Calu3 (cell line): ENCODE results near the gene ECHDC1. TPM values are rescaled to one million over a fixed set of nuclear protein-coding genes. Genes with fewer than 3 reads are reported as not detected.

Source experiments
- BruUV-seq: library from RNA; stranded (reverse); fragments of 400-500 nt; replicated peaks from 2 replicates; lab custom pipeline; 2021; lab: Mats Ljungman, UMichigan
- CTCF ChIA-PET: fragments of 300-600 bp; sonication (Branson Sonifier 250); formaldehyde crosslinking; loops from one replicate; lab custom pipeline; 2022; ENCODE audit warnings: antibody characterized with exemption; lab: Charles Lee
- DNase-seq: peaks from one replicate; pipeline ENCODE4 v3.0.0; 2022
- H3K27ac Mint-ChIP-seq: one replicate; pipeline ENCODE4 v1.8.0; 2022; ENCODE audit warnings: mixed read lengths; ENCODE audit not compliant: unreplicated experiment
- H3K27me3 Mint-ChIP-seq: one replicate; pipeline ENCODE4 v1.8.0; 2022; ENCODE audit warnings: mixed read lengths; ENCODE audit not compliant: unreplicated experiment
- H3K36me3 Mint-ChIP-seq: one replicate; pipeline ENCODE4 v1.8.0; 2022; ENCODE audit warnings: mild to moderate bottlenecking, moderate library complexity, mixed read lengths; ENCODE audit not compliant: insufficient read depth, unreplicated experiment
- H3K4me1 Mint-ChIP-seq: one replicate; pipeline ENCODE4 v1.8.0; 2022; ENCODE audit warnings: mild to moderate bottlenecking, low read depth, mixed read lengths; ENCODE audit not compliant: unreplicated experiment
- H3K4me3 Mint-ChIP-seq: one replicate; pipeline ENCODE4 v1.8.0; 2022; ENCODE audit warnings: mild to moderate bottlenecking, low read depth, moderate library complexity, mixed read lengths; ENCODE audit not compliant: unreplicated experiment
- H3K9me3 Mint-ChIP-seq: one replicate; pipeline ENCODE4 v1.8.0; 2022; ENCODE audit warnings: low read depth, mixed read lengths; ENCODE audit not compliant: unreplicated experiment
- intact Hi-C: fragments of 100-400 bp; cut with micrococcal nuclease; formaldehyde crosslinking; loops from one replicate; pipeline ENCODE4 v1.10.0; 2022; ENCODE audit not compliant: unreplicated experiment
- total RNA-seq: library from RNA; stranded (reverse); gene quantifications from 2 replicates; pipeline ENCODE4 v1.2.3, GENCODE V29; 2022
- TF ChIP-seq, protein P1 (sequence below): fragments of 200-600 bp; IDR thresholded peaks from one replicate; pipeline ENCODE4 v1.8.0; 2022; ENCODE audit warnings: antibody characterized with exemption; ENCODE audit not compliant: unreplicated experiment

Gene ECHDC1
- total RNA-seq, 1 experiment from 2014 or later = 42.5 TPM

DNA sequence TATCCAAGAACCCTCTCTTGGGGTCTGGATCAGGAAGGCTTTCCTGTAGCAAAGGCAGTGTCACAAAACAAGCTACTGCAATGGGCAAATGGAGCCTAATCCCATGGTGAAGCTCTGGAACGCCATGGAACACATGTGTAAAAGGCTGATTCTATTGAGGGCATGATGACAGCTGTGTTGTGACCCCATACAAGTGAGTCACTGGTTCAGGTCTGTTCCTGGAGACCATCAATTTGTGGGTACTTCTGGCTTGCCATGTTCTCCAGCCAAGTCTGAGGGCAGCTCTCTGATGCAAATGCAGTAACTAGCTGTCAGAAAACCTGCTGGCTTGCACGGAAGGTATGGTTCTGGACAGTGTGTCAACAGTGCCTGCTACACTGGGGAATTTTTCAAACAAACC is 33.3 kb upstream of the ECHDC1 start:
- H3K36me3 Mint-ChIP-seq = no peaks in the 10 kb centered on the region
- DNase-seq = no peak
- H3K9me3 Mint-ChIP-seq = no peaks in the 10 kb centered on the region
- no peaks in the 10 kb centered on the region for H3K4me1 Mint-ChIP-seq
- TF ChIP-seq, protein P1, sequence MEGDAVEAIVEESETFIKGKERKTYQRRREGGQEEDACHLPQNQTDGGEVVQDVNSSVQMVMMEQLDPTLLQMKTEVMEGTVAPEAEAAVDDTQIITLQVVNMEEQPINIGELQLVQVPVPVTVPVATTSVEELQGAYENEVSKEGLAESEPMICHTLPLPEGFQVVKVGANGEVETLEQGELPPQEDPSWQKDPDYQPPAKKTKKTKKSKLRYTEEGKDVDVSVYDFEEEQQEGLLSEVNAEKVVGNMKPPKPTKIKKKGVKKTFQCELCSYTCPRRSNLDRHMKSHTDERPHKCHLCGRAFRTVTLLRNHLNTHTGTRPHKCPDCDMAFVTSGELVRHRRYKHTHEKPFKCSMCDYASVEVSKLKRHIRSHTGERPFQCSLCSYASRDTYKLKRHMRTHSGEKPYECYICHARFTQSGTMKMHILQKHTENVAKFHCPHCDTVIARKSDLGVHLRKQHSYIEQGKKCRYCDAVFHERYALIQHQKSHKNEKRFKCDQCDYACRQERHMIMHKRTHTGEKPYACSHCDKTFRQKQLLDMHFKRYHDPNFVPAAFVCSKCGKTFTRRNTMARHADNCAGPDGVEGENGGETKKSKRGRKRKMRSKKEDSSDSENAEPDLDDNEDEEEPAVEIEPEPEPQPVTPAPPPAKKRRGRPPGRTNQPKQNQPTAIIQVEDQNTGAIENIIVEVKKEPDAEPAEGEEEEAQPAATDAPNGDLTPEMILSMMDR = no peak
- BruUV-seq = no TSS peak
- intact Hi-C loops = no loop called here
- H3K4me3 Mint-ChIP-seq = no peak overlapping the region
- CTCF ChIA-PET = no interaction called here
- no peaks in the 10 kb centered on the region for H3K27me3 Mint-ChIP-seq
- no peak overlapping the region for H3K27ac Mint-ChIP-seq

DNA sequence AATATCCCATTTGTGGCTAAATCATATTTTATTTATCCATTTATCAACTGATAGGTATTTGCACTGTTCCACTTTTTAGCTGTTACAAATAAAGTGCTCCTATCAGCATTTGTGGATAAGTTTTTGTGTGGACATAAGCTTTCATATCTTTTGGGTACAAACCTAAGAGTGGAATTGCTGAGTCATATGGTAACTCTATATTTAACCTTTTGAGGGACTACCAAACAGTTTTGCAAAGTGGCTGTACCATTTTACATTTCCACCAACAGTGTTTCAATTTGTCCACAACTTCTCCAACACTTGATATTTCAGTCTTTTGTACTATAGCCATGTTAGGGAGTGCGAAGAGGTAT is 23.6 kb upstream of the ECHDC1 start:
- Mint-ChIP-seq H3K4me3 (no peak overlapping the region), H3K36me3 (peaks cover 5% of the 10 kb centered on the region), H3K4me1 (peaks cover 9% of the 10 kb centered on the region), H3K9me3 (no peaks in the 10 kb centered on the region), H3K27me3 (no peaks in the 10 kb centered on the region), H3K27ac (no peak overlapping the region)
- BruUV-seq = no TSS peak
- CTCF ChIA-PET = no interaction called here
- TF ChIP-seq, protein P1 = no peak
- intact Hi-C loops = no loop called here
- no peak for DNase-seq

DNA sequence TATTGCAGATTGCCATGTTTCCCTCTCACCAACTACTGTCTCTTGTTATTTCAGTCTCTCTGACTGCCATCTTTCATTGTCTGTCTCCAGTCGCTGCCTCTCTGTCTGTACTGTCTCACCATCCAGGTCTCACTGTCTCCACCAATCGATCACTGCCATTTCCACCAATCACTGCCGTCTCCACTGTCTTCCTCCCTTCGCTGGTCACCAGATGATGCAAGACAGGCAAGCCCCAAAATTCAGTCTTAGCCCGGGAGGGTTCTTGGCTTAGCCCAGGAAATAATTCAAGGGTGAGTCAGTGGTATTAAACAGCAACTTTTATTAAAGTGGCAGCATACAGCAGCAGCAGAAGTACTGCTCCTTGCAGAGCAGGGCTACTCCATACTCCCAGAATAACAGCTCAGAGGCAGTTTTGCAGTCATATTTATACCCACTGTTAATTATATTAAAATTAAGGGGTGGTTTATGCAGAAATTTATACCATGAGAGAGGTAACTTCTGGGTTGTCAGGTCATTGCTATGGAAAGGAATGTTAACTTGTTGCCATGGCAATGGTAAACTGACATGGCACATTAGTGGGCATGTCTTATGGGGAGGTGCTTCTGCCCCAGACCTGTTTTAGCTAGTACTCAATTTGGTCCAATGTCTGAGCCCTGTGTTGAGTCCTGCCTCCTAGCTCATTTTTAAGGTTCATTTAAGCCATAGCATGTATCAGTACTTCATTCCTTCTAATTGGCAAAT is 23.0 kb upstream of the ECHDC1 start:
- Mint-ChIP-seq H3K27me3 (no peaks in the 10 kb centered on the region), H3K4me3 (peak overlapping the region; percentile 37), H3K36me3 (peaks cover 5% of the 10 kb centered on the region), H3K27ac (peak overlapping the region; percentile 91), H3K4me1 (peaks cover 9% of the 10 kb centered on the region), H3K9me3 (no peaks in the 10 kb centered on the region)
- CTCF ChIA-PET = no interaction called here
- no TSS peak for BruUV-seq
- TF ChIP-seq, protein P1 = no peak
- peak; percentile 46 for DNase-seq
- intact Hi-C loops = no loop called here

DNA sequence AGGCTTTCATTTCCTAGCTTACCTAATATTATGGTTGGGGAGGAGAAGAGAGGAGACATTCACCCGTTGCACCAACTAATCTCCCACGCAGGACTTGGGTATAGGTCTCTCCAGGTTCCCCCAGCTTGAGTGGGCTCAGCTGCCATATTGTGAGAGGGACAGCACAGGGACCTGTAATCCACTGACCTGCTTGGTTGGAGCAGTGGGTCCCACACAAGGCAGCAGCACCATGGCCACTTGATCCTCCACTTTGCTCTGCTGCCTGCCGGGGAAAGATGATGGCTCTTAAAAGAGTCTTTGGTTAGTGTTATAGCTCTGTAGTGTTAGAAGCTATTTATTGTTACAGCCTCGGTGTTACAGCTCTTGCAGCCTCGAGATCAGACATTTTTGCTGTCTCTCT is 22.5 kb upstream of the ECHDC1 start:
- DNase-seq = no peak
- intact Hi-C loops = no loop called here
- H3K36me3 Mint-ChIP-seq = peaks cover 5% of the 10 kb centered on the region
- TSS peak; percentile 52 for BruUV-seq
- peak overlapping the region; percentile 37 for H3K4me3 Mint-ChIP-seq
- no peaks in the 10 kb centered on the region for H3K9me3 Mint-ChIP-seq
- TF ChIP-seq, protein P1 = no peak
- peak overlapping the region; percentile 91 for H3K27ac Mint-ChIP-seq
- H3K27me3 Mint-ChIP-seq = no peaks in the 10 kb centered on the region
- H3K4me1 Mint-ChIP-seq = peaks cover 9% of the 10 kb centered on the region
- CTCF ChIA-PET = no interaction called here
